ENCODE measurements around the gene KIAA1671. TPM values are rescaled to one million over a fixed set of nuclear protein-coding genes. Genes with fewer than 3 reads are reported as not detected.

The KIAA1671 gene
- total RNA-seq, 1 experiment from 2014 or later, result 7.7 TPM

GRCh38 chr22:25066861-25067435 is 114.4 kb downstream of the KIAA1671 start:
- no peak for DNase-seq (ENCODE audit: low read depth)

- DNase-seq (ENCODE audit: low read depth), result no peak
Observed at GRCh38 chr22:25067851-25068421, 115.4 kb downstream of the KIAA1671 start.

- DNase-seq (ENCODE audit: low read depth), result no peak
Observed at GRCh38 chr22:25068707-25069106, 116.2 kb downstream of the KIAA1671 start.

GRCh38 chr22:25069426-25069757 is 116.9 kb downstream of the KIAA1671 start:
- no peak for DNase-seq (ENCODE audit: low read depth)

GRCh38 chr22:25069758-25070481 is 117.4 kb downstream of the KIAA1671 start:
- DNase-seq (ENCODE audit: low read depth), result no peak

- DNase-seq (ENCODE audit: low read depth), result no peak
Observed at GRCh38 chr22:25070956-25071355, 118.4 kb downstream of the KIAA1671 start.

GRCh38 chr22:25071720-25072119 is 119.2 kb downstream of the KIAA1671 start:
- DNase-seq (ENCODE audit: low read depth), result no peak

GRCh38 chr22:25072406-25072805 is 119.9 kb downstream of the KIAA1671 start:
- DNase-seq (ENCODE audit: low read depth), result no peak

- no peak for DNase-seq (ENCODE audit: low read depth)
Observed at GRCh38 chr22:25076336-25076735, 123.8 kb downstream of the KIAA1671 start.

- no peak for DNase-seq (ENCODE audit: low read depth)
Observed at GRCh38 chr22:25077056-25077455, 124.5 kb downstream of the KIAA1671 start.

GRCh38 chr22:25077964-25078363 is 125.4 kb downstream of the KIAA1671 start:
- no peak for DNase-seq (ENCODE audit: low read depth)

GRCh38 chr22:25078591-25078990 is 126.1 kb downstream of the KIAA1671 start:
- DNase-seq (ENCODE audit: low read depth), result no peak

- DNase-seq (ENCODE audit: low read depth), result no peak
Observed at GRCh38 chr22:25080855-25081254, 128.3 kb downstream of the KIAA1671 start.

- peak; percentile 20 for DNase-seq (ENCODE audit: low read depth)
Observed at GRCh38 chr22:25081409-25081824, 128.9 kb downstream of the KIAA1671 start.

- no peak for DNase-seq (ENCODE audit: low read depth)
Observed at GRCh38 chr22:25082096-25082495, 129.6 kb downstream of the KIAA1671 start.

GRCh38 chr22:25083056-25083806 is 130.7 kb downstream of the KIAA1671 start:
- no peak for DNase-seq (ENCODE audit: low read depth)

- DNase-seq (ENCODE audit: low read depth), result no peak
Observed at GRCh38 chr22:25083807-25084200, 131.3 kb downstream of the KIAA1671 start.

- peak; percentile 18 for DNase-seq (ENCODE audit: low read depth)
Observed at GRCh38 chr22:25084405-25085107, 132.0 kb downstream of the KIAA1671 start.

- no peak for DNase-seq (ENCODE audit: low read depth)
Observed at GRCh38 chr22:25085156-25085555, 132.6 kb downstream of the KIAA1671 start.

- no peak for DNase-seq (ENCODE audit: low read depth)
Observed at GRCh38 chr22:25085930-25086901, 133.7 kb downstream of the KIAA1671 start.

GRCh38 chr22:25086902-25087282 is 134.4 kb downstream of the KIAA1671 start:
- no peak for DNase-seq (ENCODE audit: low read depth)

All from RPMI7951 (cell line).